DND-41 (cell line): ENCODE data around the gene OR5K3.

Experiments used
- ATAC-seq: fragments of 200-7000 bp; cut with Tn5 transposase; 3 replicates; pipeline ENCODE4 v1.9.1; 2021; ENCODE audit warnings: low read depth; ENCODE audit not compliant: insufficient read depth
- DNase-seq: peaks from one replicate; pipeline ENCODE4 v3.0.0-alpha.2; 2020
- H2AFZ ChIP-seq: 2 replicates; pipeline ENCODE4 v1.6.0; 2012; ENCODE audit warnings: low read depth, low read length
- H3K27ac ChIP-seq: 2 replicates; pipeline ENCODE4 v1.5.1; 2012; ENCODE audit warnings: low read length, inconsistent platforms
- H3K27me3 ChIP-seq: fragments of 200-600 bp; sonication (generic); 2 replicates; pipeline ENCODE4 v1.6.0; 2012; ENCODE audit warnings: low read length, mild to moderate bottlenecking, inconsistent platforms; ENCODE audit not compliant: insufficient read depth, poor library complexity
- H3K36me3 ChIP-seq: 2 replicates; pipeline ENCODE4 v1.5.1; 2012; ENCODE audit warnings: low read length, inconsistent platforms; ENCODE audit not compliant: insufficient read depth
- H3K4me1 ChIP-seq: 2 replicates; pipeline ENCODE4 v1.5.1; 2012; ENCODE audit warnings: mild to moderate bottlenecking, low read length; ENCODE audit not compliant: insufficient read depth
- H3K4me2 ChIP-seq: 2 replicates; pipeline ENCODE4 v1.6.0; 2012; ENCODE audit warnings: mild to moderate bottlenecking, moderate library complexity, low read length, inconsistent platforms; ENCODE audit not compliant: insufficient read depth
- H3K4me3 ChIP-seq, 2 experiments: fragments of 200-600 bp in 1 of 2; shearing (Covaris generic) in 1 of 2; 2 replicates each; pipeline ENCODE4 v1.5.1; 2012 to 2016; ENCODE audit warnings: inconsistent platforms in 2 of 2, low read length in 2 of 2, mild to moderate bottlenecking in 2 of 2, low read depth in 1 of 2, moderate library complexity in 1 of 2
- H3K79me2 ChIP-seq: 2 replicates; pipeline ENCODE4 v1.6.0; 2012; ENCODE audit warnings: low read length, inconsistent platforms; ENCODE audit not compliant: insufficient read depth
- H3K9ac ChIP-seq: 2 replicates; pipeline ENCODE4 v1.6.0; 2012; ENCODE audit warnings: low read depth, mild to moderate bottlenecking, inconsistent platforms, low read length, moderate library complexity
- H3K9me3 ChIP-seq: 2 replicates; pipeline ENCODE4 v1.5.1; 2012; ENCODE audit warnings: low read length, moderate library complexity, mild to moderate bottlenecking, inconsistent platforms; ENCODE audit not compliant: insufficient read depth, severe bottlenecking
- H4K20me1 ChIP-seq: 2 replicates; pipeline ENCODE4 v1.6.0; 2012; ENCODE audit warnings: low read length; ENCODE audit not compliant: insufficient read depth
- CTCF ChIP-seq: IDR thresholded peaks from 2 replicates; pipeline ENCODE4 v1.5.1; 2012; ENCODE audit warnings: borderline replicate concordance, low read length, moderate library complexity, mild to moderate bottlenecking; ENCODE audit not compliant: poor library complexity, severe bottlenecking; ENCODE audit errors: extremely low read depth
- EZH2 ChIP-seq: IDR thresholded peaks from 3 replicates; pipeline ENCODE4 v1.6.1; 2012; ENCODE audit warnings: borderline replicate concordance, low read depth, mild to moderate bottlenecking, moderate library complexity, low read length, inconsistent platforms; ENCODE audit not compliant: severe bottlenecking

OR5K3 gene

GRCh38 chr3:98350082-98350481 is 40.4 kb upstream of the OR5K3 start:
- TF ChIP-seq EZH2 (no peak), CTCF (no peak)
- H3K27me3 ChIP-seq = no peaks in the 10 kb centered on the region
- no peak overlapping the region for H3K27ac ChIP-seq
- H3K79me2 ChIP-seq = no peaks in the 10 kb centered on the region
- no peak overlapping the region for H3K9ac ChIP-seq
- DNase-seq (no peak), ATAC-seq (no peak)
- no peaks in the 10 kb centered on the region for H4K20me1 ChIP-seq
- no peaks in the 10 kb centered on the region for H3K9me3 ChIP-seq
- H3K36me3 ChIP-seq = no peaks in the 10 kb centered on the region
- no peak overlapping the region for H3K4me3 ChIP-seq
- H3K4me1 ChIP-seq = no peaks in the 10 kb centered on the region
- no peak overlapping the region for H3K4me2 ChIP-seq
- H2AFZ ChIP-seq = no peak overlapping the region

DNA sequence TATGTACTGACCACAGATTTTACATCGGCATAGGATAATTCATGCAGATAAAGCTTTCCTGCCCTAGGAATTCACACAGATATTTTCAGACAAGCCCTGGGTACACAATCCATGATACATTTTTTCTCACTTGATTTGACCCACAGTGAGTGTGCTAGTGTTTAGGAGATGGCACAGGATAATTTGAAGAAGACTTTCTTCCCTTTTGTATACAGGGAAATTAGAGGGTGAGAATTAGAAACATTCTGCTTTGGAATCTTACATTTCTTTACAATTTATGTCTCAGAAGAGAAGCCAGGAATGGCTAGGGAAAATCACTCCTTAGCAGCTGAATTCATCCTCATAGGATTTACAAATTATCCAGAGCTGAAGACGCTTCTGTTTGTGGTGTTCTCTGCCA is 36.9 kb upstream of the OR5K3 start, which contains the start of gene OR5K4:
TSS of gene OR5K4 (plus strand) at position 301 of the 400 bp plus-strand sequence. CDS start at position 301, 0 bp downstream.
- Histone ChIP-seq H3K27ac (no peak within 1 kb of the TSS), H3K27me3 (no peaks in the 10 kb centered on the region)
- TF ChIP-seq EZH2 (no peak), CTCF (no peak)

GRCh38 chr3:98359250-98359649 is 31.2 kb upstream of the OR5K3 start:
- Histone ChIP-seq H2AFZ (no peak overlapping the region), H3K79me2 (no peaks in the 10 kb centered on the region), H3K4me3 (no peak overlapping the region), H3K4me1 (no peaks in the 10 kb centered on the region), H3K9me3 (no peaks in the 10 kb centered on the region), H3K27ac (no peak overlapping the region), H3K9ac (no peak overlapping the region), H3K4me2 (no peak overlapping the region), H3K36me3 (no peaks in the 10 kb centered on the region), H3K27me3 (no peaks in the 10 kb centered on the region), H4K20me1 (no peaks in the 10 kb centered on the region)
- no peak for ATAC-seq
- no peak for TF ChIP-seq CTCF
- no peak for TF ChIP-seq EZH2
- no peak for DNase-seq

More for the DNA sequence above, 36.9 kb upstream of the OR5K3 start, which contains the start of gene OR5K4:
- DNase-seq = no peak
- no peak within 1 kb of the TSS for H3K4me2 ChIP-seq
- H3K4me3 ChIP-seq = no peak within 1 kb of the TSS
- H2AFZ ChIP-seq = no peak within 1 kb of the TSS
- H3K9me3 ChIP-seq = no peaks in the 10 kb centered on the region
- no peak for ATAC-seq
- no peaks in the 10 kb centered on the region for H4K20me1 ChIP-seq
- H3K36me3 ChIP-seq = no peaks in the 10 kb centered on the region
- H3K4me1 ChIP-seq = no peaks in the 10 kb centered on the region
- H3K9ac ChIP-seq = no peak within 1 kb of the TSS
- no peaks in the 10 kb centered on the region for H3K79me2 ChIP-seq
